Neuronal stem cell (in vitro differentiated cells): ENCODE results near the gene POU6F1.
"Not testable (repeated sequence)": the region's sequence is repeated elsewhere in the genome, so short reads cannot be mapped to it uniquely, and the experiment has no call there.

Experiments used
- DNase-seq: peaks from one replicate; pipeline ENCODE4 v3.0.0-alpha.2; 2013; ENCODE audit warnings: low spot score
- H2AFZ ChIP-seq: one replicate; pipeline ENCODE4 v1.6.1; 2013; ENCODE audit warnings: mild to moderate bottlenecking, low read length, inconsistent platforms
- H2AK5ac ChIP-seq: 2 replicates; pipeline ENCODE4 v1.6.1; 2013; ENCODE audit warnings: low read depth, mild to moderate bottlenecking, inconsistent platforms, low read length, moderate library complexity, mixed read lengths
- H2BK120ac ChIP-seq: 2 replicates; pipeline ENCODE4 v1.6.1; 2013; ENCODE audit warnings: low read depth, mild to moderate bottlenecking, inconsistent platforms, low read length, moderate library complexity, mixed read lengths
- H2BK12ac ChIP-seq: one replicate; pipeline ENCODE4 v1.6.1; 2013; ENCODE audit warnings: low read length, inconsistent platforms
- H2BK15ac ChIP-seq: 2 replicates; pipeline ENCODE4 v1.6.1; 2013; ENCODE audit warnings: mild to moderate bottlenecking, low read length, inconsistent platforms, mixed read lengths
- H2BK5ac ChIP-seq: one replicate; pipeline ENCODE4 v1.6.1; 2013; ENCODE audit warnings: inconsistent platforms, mild to moderate bottlenecking, low read length, moderate library complexity
- H3K14ac ChIP-seq: one replicate; pipeline ENCODE4 v1.6.1; 2013; ENCODE audit warnings: low read length, inconsistent platforms
- H3K18ac ChIP-seq: 2 replicates; pipeline ENCODE4 v1.6.1; 2013; ENCODE audit warnings: low read length, inconsistent platforms
- H3K23ac ChIP-seq: 2 replicates; pipeline ENCODE4 v1.6.1; 2013; ENCODE audit warnings: low read depth, mild to moderate bottlenecking, mixed read lengths, low read length, inconsistent platforms; ENCODE audit not compliant: poor library complexity
- H3K27ac ChIP-seq: replicated peaks from 3 replicates; pipeline ENCODE4 v1.5.1; 2013; ENCODE audit warnings: low read length, inconsistent platforms
- H3K27me3 ChIP-seq, 3 experiments: 2 replicates each; pipeline ENCODE4 v1.6.1; 2013; ENCODE audit warnings: low read length in 3 of 3, mild to moderate bottlenecking in 2 of 3, inconsistent platforms in 1 of 3, low read depth in 1 of 3, mixed read lengths in 1 of 3, moderate library complexity in 1 of 3; ENCODE audit not compliant: control insufficient read depth in 3 of 3, insufficient read depth in 3 of 3
- H3K36me3 ChIP-seq, 2 donors: replicated peaks in 1 of 2; 2 replicates each; pipeline ENCODE4 v1.6.1; 2013; ENCODE audit warnings: low read length in 2 of 2; ENCODE audit not compliant: control insufficient read depth in 2 of 2, insufficient read depth in 2 of 2
- H3K4ac ChIP-seq: 2 replicates; pipeline ENCODE4 v1.6.1; 2013; ENCODE audit warnings: inconsistent platforms, mild to moderate bottlenecking, low read length, moderate library complexity
- H3K4me1 ChIP-seq, 2 donors: 1 replicate in 1 of 2; 2 replicates in 1 of 2; pipeline ENCODE4 v1.6.1; 2013; ENCODE audit warnings: low read length in 2 of 2, low read depth in 1 of 2; ENCODE audit not compliant: control insufficient read depth in 2 of 2, insufficient read depth in 1 of 2
- H3K4me2 ChIP-seq: one replicate; pipeline ENCODE4 v1.6.1; 2013; ENCODE audit warnings: mild to moderate bottlenecking, low read length, inconsistent platforms; ENCODE audit not compliant: insufficient read depth, poor library complexity, severe bottlenecking
- H3K4me3 ChIP-seq, 2 donors: 2 replicates each; pipeline ENCODE4 v1.5.1; 2013; ENCODE audit warnings: low read length in 2 of 2, mild to moderate bottlenecking in 2 of 2, inconsistent platforms in 1 of 2, moderate library complexity in 1 of 2
- H3K79me1 ChIP-seq: one replicate; pipeline ENCODE4 v1.6.1; 2013; ENCODE audit warnings: low read depth, mild to moderate bottlenecking, inconsistent platforms, low read length, moderate library complexity
- H3K9ac ChIP-seq: one replicate; pipeline ENCODE4 v1.6.1; 2013; ENCODE audit warnings: mild to moderate bottlenecking, low read depth, low read length, inconsistent platforms; ENCODE audit not compliant: poor library complexity
- H3K9me3 ChIP-seq, 2 donors: replicated peaks in 1 of 2; 2 replicates each; pipeline versions ENCODE3 to v1.6.1; 2013; ENCODE audit warnings: low read length in 2 of 2, mild to moderate bottlenecking in 2 of 2, inconsistent platforms in 1 of 2, low read depth in 1 of 2, mixed read lengths in 1 of 2, moderate library complexity in 1 of 2; ENCODE audit not compliant: control insufficient read depth in 2 of 2, insufficient read depth in 1 of 2
- H4K8ac ChIP-seq: one replicate; pipeline ENCODE4 v1.6.1; 2013; ENCODE audit warnings: low read depth, mild to moderate bottlenecking, inconsistent platforms, low read length, moderate library complexity
- H4K91ac ChIP-seq: one replicate; pipeline ENCODE4 v1.6.1; 2013; ENCODE audit warnings: low read length, low read depth, mild to moderate bottlenecking, inconsistent platforms; ENCODE audit not compliant: poor library complexity
- WGBS, 2 donors: extraction: QIAGEN DNeasy Blood & Tissue Kit; methylation state at CpG; one replicate each; pipeline ENCODE4 v1.1.7; 2013; ENCODE audit warnings: missing lambda C conversion rate in 2 of 2, mixed read lengths in 1 of 2; ENCODE audit not compliant: insufficient read length in 2 of 2, insufficient replicate concordance in 1 of 2; ENCODE audit errors: extremely low coverage in 2 of 2; 5-methylcytosine and 5-hydroxymethylcytosine counted together

POU6F1 gene

DNA sequence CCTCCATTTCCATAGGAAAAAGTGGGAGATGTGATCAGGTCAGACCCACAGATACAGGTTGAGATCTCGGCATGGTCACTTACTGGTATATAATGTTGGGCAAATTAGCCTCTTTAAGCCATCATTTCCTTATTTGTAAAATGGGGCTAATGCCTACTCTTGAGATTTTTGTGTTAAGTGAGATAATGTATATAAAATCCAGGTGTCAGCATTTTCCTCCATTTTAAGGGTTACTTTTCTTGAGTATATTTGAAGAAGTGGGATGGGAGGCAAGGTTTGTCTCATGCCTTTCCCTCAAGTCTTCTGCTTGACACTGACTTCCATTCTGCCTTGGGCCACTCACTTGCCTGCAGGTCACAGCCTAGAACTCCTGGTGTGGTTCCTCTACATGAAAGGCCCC is 10.1 kb upstream of the POU6F1 start:
- Histone ChIP-seq H2BK120ac (no peak overlapping the region), H2BK15ac (no peak overlapping the region), H2AFZ (no peak overlapping the region), H3K4ac (no peak overlapping the region), H3K36me3 (no peaks in the 10 kb centered on the region), H3K23ac (no peak overlapping the region), H2BK12ac (no peak overlapping the region), H3K27me3 (no peaks in the 10 kb centered on the region), H2BK5ac (no peak overlapping the region), H4K91ac (no peak overlapping the region), H4K8ac (no peak overlapping the region), H3K4me3 (no peak overlapping the region), H3K4me2 (no peak overlapping the region), H3K9me3 (no peaks in the 10 kb centered on the region), H3K79me1 (no peaks in the 10 kb centered on the region), H2AK5ac (no peak overlapping the region), H3K18ac (no peak overlapping the region), H3K9ac (no peak overlapping the region), H3K4me1 (peaks cover 0 to 8% of the 10 kb centered on the region in 2 donors), H3K27ac (no peak overlapping the region), H3K14ac (no peak overlapping the region)
- no peak for DNase-seq
- WGBS, 2 donors: no CpG with 5 or more reads among the region's 1 CpG

DNA sequence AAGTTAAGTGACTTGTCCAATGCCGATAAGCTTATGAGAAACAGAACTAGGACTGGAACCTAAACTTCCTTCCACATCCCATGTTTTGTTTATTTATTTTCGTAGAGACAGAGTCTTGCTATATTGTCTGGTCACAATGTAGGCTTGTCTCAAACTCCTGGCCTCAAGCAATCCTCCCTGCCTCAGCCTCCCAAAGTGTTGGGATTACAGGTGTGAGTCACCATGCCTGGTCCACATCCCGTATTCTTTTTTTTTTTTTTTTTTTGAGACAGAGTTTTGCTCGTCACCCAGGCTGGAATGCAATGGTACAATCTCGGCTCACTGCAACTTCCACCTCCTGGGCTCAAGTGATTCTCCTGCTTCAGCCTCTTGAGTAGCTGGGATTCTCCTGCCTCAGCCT is 9.2 kb upstream of the POU6F1 start:
- not testable (repeated sequence) for H3K36me3 ChIP-seq, H3K9me3 ChIP-seq, H3K9ac ChIP-seq, H3K27me3 ChIP-seq, H2BK5ac ChIP-seq, H3K4me1 ChIP-seq, H4K8ac ChIP-seq, H3K4me3 ChIP-seq, H3K4me2 ChIP-seq, H3K18ac ChIP-seq, H3K27ac ChIP-seq, H3K4ac ChIP-seq, H2AK5ac ChIP-seq, H4K91ac ChIP-seq, H3K14ac ChIP-seq, H2BK15ac ChIP-seq, H2BK120ac ChIP-seq, DNase-seq, H2AFZ ChIP-seq, H2BK12ac ChIP-seq, H3K23ac ChIP-seq, H3K79me1 ChIP-seq
- no CpG with 5 or more reads among the region's 5 CpGs for WGBS, 2 donors

DNA sequence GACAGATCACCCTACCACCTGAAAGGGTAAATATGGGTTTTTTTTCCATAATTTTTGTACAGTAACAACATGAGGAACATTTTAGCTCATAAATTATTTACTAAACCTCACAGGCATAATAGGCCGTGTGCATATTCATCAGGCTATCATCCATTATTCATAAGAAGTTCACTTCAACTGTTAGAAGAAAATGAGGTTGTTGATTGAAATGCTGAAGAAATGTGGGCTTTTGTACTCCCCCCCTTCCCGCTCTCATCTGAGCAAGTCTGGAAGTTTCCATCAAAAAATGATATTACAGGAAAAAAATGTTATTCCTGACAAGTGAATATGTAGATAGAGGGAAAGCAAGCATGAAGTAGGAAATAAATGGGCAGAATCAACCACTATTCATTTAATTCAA is 7.9 kb upstream of the POU6F1 start:
- H3K27ac ChIP-seq: no peak overlapping the region
- H3K9me3 ChIP-seq: no peaks in the 10 kb centered on the region
- no peak overlapping the region for H2AFZ ChIP-seq
- H2BK15ac ChIP-seq: no peak overlapping the region
- no peaks in the 10 kb centered on the region for H3K36me3 ChIP-seq
- DNase-seq: no peak
- H2BK5ac ChIP-seq: no peak overlapping the region
- H2BK12ac ChIP-seq: no peak overlapping the region
- peaks cover 0 to 8% of the 10 kb centered on the region in 2 donors for H3K4me1 ChIP-seq
- H3K4ac ChIP-seq: no peak overlapping the region
- H2AK5ac ChIP-seq: no peak overlapping the region
- no CpG with 5 or more reads among the region's 2 CpGs for WGBS, 2 donors
- H4K8ac ChIP-seq: no peak overlapping the region
- H3K23ac ChIP-seq: no peak overlapping the region
- no peak overlapping the region for H3K9ac ChIP-seq
- no peaks in the 10 kb centered on the region for H3K79me1 ChIP-seq
- no peak overlapping the region for H3K4me2 ChIP-seq
- H3K4me3 ChIP-seq: no peak overlapping the region
- H4K91ac ChIP-seq: no peak overlapping the region
- no peak overlapping the region for H2BK120ac ChIP-seq
- no peak overlapping the region for H3K14ac ChIP-seq
- no peak overlapping the region for H3K18ac ChIP-seq
- H3K27me3 ChIP-seq: no peaks in the 10 kb centered on the region

DNA sequence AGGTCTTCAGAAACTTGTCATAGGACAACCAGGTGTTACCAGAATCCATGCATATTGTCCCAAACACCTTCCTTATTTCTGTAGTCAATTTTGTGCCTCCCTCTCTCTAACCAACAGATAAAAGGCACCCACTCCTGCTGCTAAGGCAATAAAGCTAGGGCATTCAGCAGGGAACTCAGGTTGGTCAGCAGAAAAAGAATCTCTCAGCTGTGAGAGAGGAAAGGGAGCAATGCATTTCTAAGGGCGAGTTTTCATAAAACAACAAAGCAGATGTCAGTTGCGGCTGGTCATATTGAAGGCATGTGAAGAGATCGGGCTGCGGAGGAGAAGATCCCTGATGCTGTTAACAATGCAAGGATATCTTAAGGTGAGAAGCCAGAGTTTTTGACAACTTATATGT is 7.4 kb upstream of the POU6F1 start:
- Histone ChIP-seq H2AK5ac (no peak overlapping the region), H2AFZ (no peak overlapping the region), H2BK120ac (no peak overlapping the region), H3K9ac (no peak overlapping the region), H3K9me3 (no peaks in the 10 kb centered on the region), H3K18ac (no peak overlapping the region), H3K4me1 (peaks cover 0 to 8% of the 10 kb centered on the region in 2 donors), H2BK12ac (no peak overlapping the region), H3K4me3 (no peak overlapping the region), H4K8ac (no peak overlapping the region), H3K23ac (no peak overlapping the region), H3K36me3 (no peaks in the 10 kb centered on the region), H3K79me1 (no peaks in the 10 kb centered on the region), H3K27ac (no peak overlapping the region), H3K27me3 (no peaks in the 10 kb centered on the region), H3K14ac (no peak overlapping the region), H4K91ac (no peak overlapping the region), H2BK5ac (no peak overlapping the region), H2BK15ac (no peak overlapping the region), H3K4me2 (no peak overlapping the region), H3K4ac (no peak overlapping the region)
- DNase-seq: no peak
- WGBS, 2 donors: no CpG with 5 or more reads among the region's 4 CpGs
